Activated B cell treated with CpG ODN at 0.5 μM for 24 hours (primary cell): ENCODE results near the gene HTR4. TPM values are rescaled to one million over a fixed set of nuclear protein-coding genes. Genes with fewer than 3 reads are reported as not detected.

Experiments used
- ATAC-seq: fragments of 200-7000 bp; cut with Tn5 transposase; one replicate; pipeline ENCODE4 v1.10.0; 2021; ENCODE audit warnings: low read depth, mild to moderate bottlenecking, moderate library complexity
- CTCF ChIA-PET: fragments of 350-600 bp; sonication (Branson Sonifier 250); formaldehyde crosslinking; loops from one replicate; lab custom pipeline; 2021; ENCODE audit warnings: antibody characterized with exemption; lab: Charles Lee
- POLR2A ChIA-PET: fragments of 350-600 bp; sonication (Branson Sonifier 250); formaldehyde crosslinking; loops from one replicate; lab custom pipeline; 2021; ENCODE audit warnings: antibody characterized with exemption; lab: Charles Lee
- DNase-seq: peaks from one replicate; pipeline ENCODE4 v3.0.0; 2022
- H3K27ac Mint-ChIP-seq: one replicate; pipeline ENCODE4 v1.8.0; 2020; ENCODE audit warnings: mixed read lengths
- H3K27me3 Mint-ChIP-seq: one replicate; pipeline ENCODE4 v1.8.0; 2021; ENCODE audit warnings: mixed read lengths
- H3K36me3 Mint-ChIP-seq: one replicate; pipeline ENCODE4 v1.8.0; 2021; ENCODE audit warnings: low read depth, mixed read lengths
- H3K4me1 Mint-ChIP-seq: one replicate; pipeline ENCODE4 v1.8.0; 2021; ENCODE audit warnings: mixed read lengths
- H3K4me3 Mint-ChIP-seq: one replicate; pipeline ENCODE4 v1.8.0; 2020; ENCODE audit warnings: mild to moderate bottlenecking, mixed read lengths
- H3K9me3 Mint-ChIP-seq: one replicate; pipeline ENCODE4 v1.8.0; 2020; ENCODE audit warnings: mixed read lengths
- CTCF ChIP-seq: fragments of 200-600 bp; IDR thresholded peaks from one replicate; pipeline ENCODE4 v1.8.0; 2022; ENCODE audit warnings: antibody characterized with exemption, mild to moderate bottlenecking
- intact Hi-C: fragments of 100-400 bp; cut with micrococcal nuclease; formaldehyde crosslinking; loops from one replicate; pipeline ENCODE4 v1.15.1; 2024
- total RNA-seq: library from RNA; stranded (reverse); gene quantifications from 2 replicates; pipeline ENCODE4 v1.2.3, GENCODE V29; 2022

HTR4 gene
- total RNA-seq, 1 donor from 2014 or later: not detected

- intact Hi-C loops: no loop called here
- POLR2A ChIA-PET: no interaction called here
- no peak for DNase-seq
- H3K4me3 Mint-ChIP-seq: no peak overlapping the region
- peaks cover 4% of the 10 kb centered on the region for H3K9me3 Mint-ChIP-seq
- no peak for ATAC-seq
- TF ChIP-seq CTCF: no peak
- H3K4me1 Mint-ChIP-seq: no peaks in the 10 kb centered on the region
- no peaks in the 10 kb centered on the region for H3K36me3 Mint-ChIP-seq
- CTCF ChIA-PET: no interaction called here
- no peak overlapping the region for H3K27ac Mint-ChIP-seq
- peaks cover 11% of the 10 kb centered on the region for H3K27me3 Mint-ChIP-seq
Measured at GRCh38 chr5:148595697-148596096, 58.6 kb downstream of the HTR4 start.

DNA sequence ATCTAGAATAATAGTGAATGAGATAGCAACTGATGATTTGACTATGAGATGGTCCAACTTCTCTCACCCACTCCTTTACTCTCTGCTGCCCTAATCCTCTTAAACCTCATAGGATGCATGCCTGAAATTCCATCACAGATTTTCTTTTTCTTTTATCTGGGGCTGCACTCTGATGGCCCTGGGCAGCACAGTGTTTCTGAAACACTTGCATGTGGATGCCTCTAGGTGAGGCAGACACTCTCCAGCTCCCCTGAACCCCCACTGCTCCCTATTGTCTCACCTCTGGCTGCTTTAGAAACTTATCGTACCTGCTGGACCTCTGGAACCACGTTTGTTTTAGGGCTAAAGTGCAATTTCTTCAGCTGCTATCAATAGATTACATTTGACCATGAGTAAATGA is 67.5 kb downstream of the HTR4 start:
- no peak for DNase-seq
- ChIA-PET CTCF (no interaction called here), POLR2A (no interaction called here)
- no peaks in the 10 kb centered on the region for H3K9me3 Mint-ChIP-seq
- no peaks in the 10 kb centered on the region for H3K36me3 Mint-ChIP-seq
- intact Hi-C loops: no loop called here
- no peak for TF ChIP-seq CTCF
- no peak for ATAC-seq
- H3K27ac Mint-ChIP-seq: no peak overlapping the region
- H3K4me1 Mint-ChIP-seq: no peaks in the 10 kb centered on the region
- H3K27me3 Mint-ChIP-seq: peaks cover 1% of the 10 kb centered on the region
- no peak overlapping the region for H3K4me3 Mint-ChIP-seq

DNA sequence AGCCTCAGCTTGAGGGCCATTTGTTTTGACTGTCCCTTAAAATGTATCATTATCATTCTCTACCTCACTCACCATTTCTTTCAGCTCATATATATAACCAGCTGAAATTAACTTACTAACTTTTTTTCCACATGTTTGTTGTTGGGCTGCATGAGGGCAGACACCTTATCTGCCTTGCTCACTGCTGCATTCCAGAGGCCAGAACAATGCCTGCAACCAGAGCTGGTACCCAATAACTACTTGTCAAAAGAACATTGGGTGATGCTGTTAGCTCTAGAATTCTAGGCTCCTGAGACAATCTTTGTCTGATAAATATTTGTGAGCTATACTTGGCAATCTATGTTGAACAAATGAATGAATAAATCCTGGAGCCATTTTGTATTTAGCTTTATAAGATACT is 68.3 kb downstream of the HTR4 start:
- ChIA-PET CTCF (no interaction called here), POLR2A (no interaction called here)
- ATAC-seq (no peak), DNase-seq (no peak)
- no peaks in the 10 kb centered on the region for H3K4me1 Mint-ChIP-seq
- TF ChIP-seq CTCF: no peak
- no peak overlapping the region for H3K4me3 Mint-ChIP-seq
- intact Hi-C loops: no loop called here
- H3K27ac Mint-ChIP-seq: no peak overlapping the region
- peaks cover 1% of the 10 kb centered on the region for H3K27me3 Mint-ChIP-seq
- peaks cover 3% of the 10 kb centered on the region for H3K9me3 Mint-ChIP-seq
- no peaks in the 10 kb centered on the region for H3K36me3 Mint-ChIP-seq

DNA sequence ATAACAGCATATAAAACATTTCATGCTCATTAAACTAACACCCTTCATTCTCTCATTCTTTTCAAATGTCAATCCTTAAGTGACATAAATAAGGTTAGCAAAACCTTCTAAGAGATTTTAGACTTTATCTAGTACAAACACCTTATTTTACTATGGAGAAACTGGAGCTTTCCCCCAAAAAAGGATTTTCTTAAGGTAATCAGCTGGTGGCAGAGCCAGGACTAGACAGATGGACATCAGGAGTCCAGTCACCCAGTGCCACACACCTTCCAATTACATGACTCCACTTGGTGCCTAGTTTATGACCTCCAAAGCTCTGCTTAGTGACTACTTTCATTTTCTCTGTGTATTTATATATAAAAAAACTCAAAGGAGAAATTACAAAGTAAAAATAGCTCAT is 70.2 kb downstream of the HTR4 start:
- ChIA-PET CTCF (no interaction called here), POLR2A (no interaction called here)
- no peaks in the 10 kb centered on the region for H3K36me3 Mint-ChIP-seq
- ATAC-seq (no peak), DNase-seq (no peak)
- peaks cover 11% of the 10 kb centered on the region for H3K9me3 Mint-ChIP-seq
- peaks cover 1% of the 10 kb centered on the region for H3K27me3 Mint-ChIP-seq
- TF ChIP-seq CTCF: no peak
- no peak overlapping the region for H3K27ac Mint-ChIP-seq
- no peaks in the 10 kb centered on the region for H3K4me1 Mint-ChIP-seq
- intact Hi-C loops: no loop called here
- no peak overlapping the region for H3K4me3 Mint-ChIP-seq

- Mint-ChIP-seq H3K9me3 (peaks cover 11% of the 10 kb centered on the region), H3K4me1 (no peaks in the 10 kb centered on the region), H3K27me3 (peaks cover 1% of the 10 kb centered on the region), H3K4me3 (no peak overlapping the region), H3K27ac (no peak overlapping the region), H3K36me3 (no peaks in the 10 kb centered on the region)
- CTCF ChIA-PET: no interaction called here
- no peak for DNase-seq
- POLR2A ChIA-PET: no interaction called here
- no peak for ATAC-seq
- intact Hi-C loops: no loop called here
- no peak for TF ChIP-seq CTCF
Measured at GRCh38 chr5:148583421-148583965, 70.8 kb downstream of the HTR4 start.
